HG03175 (cell line): Measurements from ENCODE around the gene HIVEP2.

Source experiments
- ATAC-seq: cut with Tn5 transposase; IDR thresholded peaks from one replicate; pipeline ENCODE4 v1.9.1; 2021; ENCODE audit warnings: mild to moderate bottlenecking, moderate library complexity; ENCODE audit not compliant: unreplicated experiment

Gene HIVEP2

DNA sequence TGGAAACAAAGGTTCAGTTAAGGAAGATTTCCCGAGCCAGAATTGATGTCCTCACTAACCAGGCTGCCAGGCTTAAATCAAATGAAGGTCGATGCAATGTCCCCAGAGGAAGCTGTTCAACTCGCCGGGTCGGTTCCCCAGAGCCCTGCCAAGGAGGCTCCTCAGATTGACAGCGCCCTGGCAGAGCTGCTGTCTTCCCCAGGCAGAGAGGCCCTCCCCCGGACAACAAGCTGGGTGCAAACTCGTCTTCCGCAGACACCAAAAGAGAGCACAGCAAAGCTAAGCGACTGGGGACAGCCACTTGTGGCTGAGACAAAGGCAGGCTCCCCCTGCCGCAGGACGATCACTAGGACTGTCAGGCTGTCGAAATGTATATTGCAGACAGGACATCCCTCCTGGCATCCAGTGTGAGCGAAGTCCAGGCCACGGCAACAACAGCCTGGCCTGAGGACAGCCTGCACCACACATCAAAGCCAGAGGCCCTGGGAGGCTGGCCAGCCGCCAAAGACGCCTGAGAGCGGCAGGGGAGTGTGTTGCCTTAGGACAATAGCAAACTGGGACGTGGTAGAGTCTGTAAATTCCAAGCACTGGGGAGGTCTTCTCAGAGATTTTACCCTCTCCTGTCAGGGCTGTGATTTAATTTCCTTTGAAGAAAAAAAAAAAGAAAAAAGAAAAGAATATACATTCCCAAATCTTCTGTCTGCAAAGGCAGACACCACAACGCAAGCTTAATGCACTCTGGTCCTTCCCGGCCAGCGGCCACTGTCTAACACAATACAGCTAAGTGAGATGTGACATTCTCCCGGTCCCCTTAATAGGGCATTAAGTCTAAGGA is 99.1 kb downstream of the HIVEP2 start:
- no peak for ATAC-seq

DNA sequence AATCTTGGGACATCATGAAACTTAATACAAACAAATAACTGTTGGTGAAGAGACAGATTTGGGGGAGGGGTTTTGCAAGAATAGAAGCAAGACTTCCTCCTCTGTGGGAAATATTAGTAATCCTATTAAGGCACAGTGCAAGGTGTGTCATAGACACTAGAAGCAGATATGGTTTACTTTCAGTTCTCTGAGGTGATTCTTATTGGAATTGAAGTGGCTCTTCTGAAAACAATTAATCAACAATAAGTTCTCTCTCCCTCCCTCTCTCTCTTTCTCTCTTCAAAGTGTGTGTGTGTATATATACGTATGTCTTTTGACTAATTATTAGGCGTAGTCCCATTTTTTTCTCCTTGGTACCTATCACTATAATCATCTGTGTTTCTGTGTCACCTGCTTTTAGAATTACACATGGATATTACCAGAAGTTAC is 99.8 kb downstream of the HIVEP2 start:
- peak; percentile 48 for ATAC-seq

DNA sequence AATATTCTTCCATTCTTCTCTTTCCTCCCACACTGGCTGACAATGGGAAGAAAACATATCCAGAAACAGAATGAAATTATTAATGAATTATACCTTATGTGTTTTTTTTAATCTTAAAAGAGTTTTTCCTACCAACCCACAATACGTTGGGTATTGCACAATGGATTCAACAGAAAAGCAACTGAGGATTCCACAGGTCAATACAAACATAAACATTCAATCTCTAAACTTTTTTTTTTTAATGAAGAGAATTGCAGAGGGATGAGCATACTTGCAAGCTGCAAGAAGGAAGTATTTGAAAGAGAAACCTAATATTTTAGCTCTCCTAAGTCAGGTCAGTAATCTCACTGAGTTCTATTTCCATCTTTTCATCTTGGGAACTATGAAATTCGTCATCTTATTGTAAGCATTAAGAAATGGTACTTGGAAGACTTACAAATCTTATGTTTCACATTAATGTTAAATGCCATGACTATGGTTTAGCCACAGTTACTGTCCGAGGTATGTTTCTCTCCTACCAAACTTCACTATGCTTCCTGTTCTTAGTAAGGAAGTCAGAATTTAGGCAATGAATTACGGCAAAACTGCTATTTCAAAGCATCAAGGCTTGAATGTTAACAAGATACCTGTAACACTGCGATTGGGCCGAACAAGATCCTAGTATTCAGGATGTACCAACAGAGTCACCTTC is 100.8 kb downstream of the HIVEP2 start:
- peak; percentile 25 for ATAC-seq

DNA sequence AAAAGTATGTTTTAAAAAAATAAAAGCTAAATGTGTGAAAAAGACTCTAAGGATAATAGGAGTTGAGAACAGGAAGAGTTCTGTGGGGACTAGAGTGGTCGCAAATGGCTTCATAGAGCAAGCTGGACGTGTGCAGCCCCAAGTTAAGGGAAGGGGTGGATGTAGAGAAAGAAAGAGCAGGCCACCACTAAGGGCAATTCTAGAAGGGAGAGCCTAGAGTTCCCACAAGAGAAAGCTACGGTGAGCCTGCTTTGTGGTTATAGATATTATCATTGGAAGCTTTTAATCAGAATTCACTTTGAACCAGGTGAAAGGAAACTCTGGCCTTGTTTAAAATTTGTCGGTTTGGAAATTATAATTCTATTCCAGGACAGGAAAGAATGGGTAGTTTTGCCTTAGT is 101.6 kb downstream of the HIVEP2 start:
- ATAC-seq, result no peak

DNA sequence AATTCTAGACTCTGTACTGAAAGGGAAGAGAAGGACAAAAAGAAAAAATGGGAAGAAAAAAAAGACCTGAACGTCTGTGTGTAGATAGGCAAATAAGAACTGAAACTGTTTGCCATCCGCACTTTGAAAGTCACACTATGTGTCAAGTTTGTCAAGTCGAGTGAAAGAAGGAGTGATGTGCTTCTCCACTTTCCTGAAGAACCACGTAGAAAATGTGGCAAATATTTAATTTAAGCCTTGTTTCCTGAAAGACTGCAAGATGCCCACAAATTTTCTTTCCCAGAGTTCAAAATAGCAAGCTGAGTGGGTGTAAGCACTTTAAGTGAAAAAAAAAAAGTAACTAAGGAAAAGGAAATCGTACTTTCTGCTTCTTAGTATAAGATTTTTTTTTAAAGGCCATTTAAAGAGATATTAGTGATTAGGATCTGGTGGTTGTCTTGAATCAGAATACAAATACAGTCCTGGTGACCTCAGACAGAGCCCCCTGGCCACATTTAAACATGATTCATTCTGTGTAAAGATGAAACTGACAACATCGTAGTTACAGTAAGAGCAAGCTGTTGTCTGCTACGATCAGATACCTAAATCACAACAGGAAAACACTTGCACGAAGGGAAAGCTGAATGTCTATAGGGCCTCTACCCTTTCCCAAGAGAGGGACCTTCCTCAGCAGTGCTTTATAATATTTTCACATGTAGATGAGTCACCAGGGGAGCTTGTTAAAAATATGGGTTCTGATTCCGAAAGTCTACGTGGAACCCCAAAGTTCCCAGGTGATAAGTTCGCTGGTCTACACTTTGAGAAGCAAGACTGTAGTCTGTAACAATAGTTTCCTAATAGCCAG is 102.3 kb downstream of the HIVEP2 start:
- ATAC-seq, result peak; percentile 66

DNA sequence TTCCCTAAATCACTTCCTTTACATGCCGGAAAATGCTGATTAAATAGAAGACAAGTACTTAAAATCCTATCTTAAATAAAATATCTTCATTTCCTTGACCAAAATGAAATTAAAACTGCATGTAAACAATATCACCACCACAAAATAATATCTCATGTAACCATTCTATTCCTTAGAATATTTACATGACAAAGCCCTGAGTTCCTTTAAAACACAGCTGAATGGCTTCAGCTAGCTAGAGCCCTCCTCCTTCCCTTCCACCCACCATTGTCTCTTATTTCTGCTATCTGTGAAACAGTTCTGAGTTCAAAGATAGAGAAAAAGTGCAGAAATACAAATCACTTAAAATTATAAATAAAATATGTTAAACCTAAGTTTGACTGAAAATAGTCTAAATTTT is 103.1 kb downstream of the HIVEP2 start:
- ATAC-seq, result no peak

DNA sequence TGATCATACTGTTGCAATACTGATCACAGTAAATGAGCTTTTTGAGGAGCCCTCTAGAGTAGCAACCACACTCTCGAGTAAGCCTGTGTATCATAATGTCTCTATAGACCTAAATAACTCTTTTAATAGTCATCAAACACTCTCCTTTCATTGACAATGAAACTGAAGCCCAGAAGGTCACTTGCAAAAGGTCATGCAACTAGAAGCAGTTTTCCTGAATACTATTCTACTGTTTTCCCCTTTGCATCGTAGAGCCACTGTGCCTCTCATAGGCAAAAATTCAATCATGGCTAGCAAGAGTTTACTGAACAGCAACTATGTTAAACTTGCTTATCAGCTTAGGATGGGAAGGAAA is 105.3 kb downstream of the HIVEP2 start:
- no peak for ATAC-seq

DNA sequence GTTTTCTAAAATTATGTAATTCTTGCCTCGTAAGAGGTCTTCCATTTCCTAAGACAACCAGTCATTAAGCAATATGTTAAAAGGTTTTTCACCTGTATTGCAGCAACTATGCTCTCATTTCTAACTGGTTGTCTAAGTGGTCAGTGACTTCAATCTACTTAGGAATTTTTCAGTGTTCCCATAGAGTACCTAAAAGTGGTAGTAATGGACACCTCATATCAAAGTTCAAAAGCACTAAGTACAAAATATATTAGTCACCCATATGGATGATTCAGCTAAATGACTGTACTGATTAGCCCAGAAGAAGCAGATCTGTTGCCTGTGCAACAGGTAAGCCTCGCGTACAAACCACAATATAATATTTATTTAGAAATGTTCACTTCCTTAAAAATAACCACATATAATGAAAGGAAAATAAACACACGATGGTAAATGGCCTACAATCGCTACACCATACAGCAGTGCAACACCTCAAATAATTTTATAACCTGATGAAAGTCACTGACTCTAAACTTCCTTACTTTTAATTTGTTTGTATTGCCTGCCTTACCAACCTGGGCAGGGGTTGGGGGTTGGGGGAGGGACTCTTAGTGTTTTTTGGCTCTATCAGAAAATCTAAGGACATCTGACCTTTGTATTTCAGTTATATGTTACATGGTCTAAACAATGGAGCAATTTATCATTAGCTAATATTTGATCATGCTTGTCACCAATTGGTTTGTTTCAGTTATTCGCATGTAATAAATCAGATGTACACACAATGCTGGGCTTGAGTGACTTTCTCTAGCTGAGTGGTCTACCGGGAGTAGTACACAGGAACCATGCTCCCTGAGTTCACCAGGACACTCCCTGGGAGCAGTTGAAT is 105.9 kb downstream of the HIVEP2 start:
- ATAC-seq, result peak; percentile 33

DNA sequence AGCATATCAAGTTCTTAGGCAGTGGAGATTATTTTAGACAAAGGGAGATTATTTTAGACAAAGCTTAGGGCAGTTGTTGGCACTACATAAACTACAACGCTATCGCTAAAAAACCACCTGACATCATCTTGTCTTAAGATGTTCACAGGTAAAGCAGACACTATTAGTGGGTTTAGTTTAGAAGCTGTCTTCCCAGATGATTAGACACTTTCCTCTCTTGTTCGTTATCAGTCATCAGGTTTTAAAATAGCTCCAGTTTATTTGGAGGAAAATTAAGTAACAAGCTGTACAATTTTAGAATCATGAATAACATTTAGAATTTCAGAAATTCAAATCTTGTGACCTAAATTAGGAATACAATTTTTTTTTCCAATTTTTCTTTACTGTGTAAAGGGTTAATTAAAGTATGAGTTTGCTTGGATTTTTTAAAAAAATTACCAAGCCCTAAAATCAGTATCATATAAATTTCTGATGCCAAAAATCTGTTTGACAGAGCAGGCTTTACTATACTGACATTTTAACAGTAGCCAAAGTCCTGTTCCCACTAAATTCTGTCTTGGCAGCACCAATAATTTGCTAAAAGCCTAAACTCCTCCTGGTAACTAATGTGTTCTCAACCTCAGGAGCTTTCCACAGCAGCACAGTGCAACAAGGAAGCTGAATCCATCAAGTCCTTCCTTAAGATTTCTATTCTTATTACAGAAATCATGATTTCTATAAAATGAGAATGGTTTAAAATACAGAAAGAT is 109.0 kb downstream of the HIVEP2 start:
- no peak for ATAC-seq

DNA sequence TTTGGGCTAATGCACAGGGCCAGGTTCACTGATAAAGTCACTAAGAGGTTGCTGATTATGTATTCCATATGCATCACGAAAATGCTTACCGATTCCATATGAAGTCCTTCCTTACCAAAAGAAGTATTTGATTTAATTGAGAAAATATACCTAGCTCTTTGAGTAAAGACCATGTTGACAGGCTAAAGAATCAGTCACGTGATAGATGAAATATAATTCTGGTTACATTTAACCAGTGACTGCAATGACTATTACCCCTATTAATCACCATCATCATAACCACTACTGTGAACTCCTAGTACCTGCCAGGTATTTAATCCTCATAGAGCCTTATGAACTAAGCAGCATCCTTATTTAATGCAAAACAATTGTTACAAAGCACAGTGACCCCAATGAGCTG is 110.1 kb downstream of the HIVEP2 start:
- no peak for ATAC-seq

DNA sequence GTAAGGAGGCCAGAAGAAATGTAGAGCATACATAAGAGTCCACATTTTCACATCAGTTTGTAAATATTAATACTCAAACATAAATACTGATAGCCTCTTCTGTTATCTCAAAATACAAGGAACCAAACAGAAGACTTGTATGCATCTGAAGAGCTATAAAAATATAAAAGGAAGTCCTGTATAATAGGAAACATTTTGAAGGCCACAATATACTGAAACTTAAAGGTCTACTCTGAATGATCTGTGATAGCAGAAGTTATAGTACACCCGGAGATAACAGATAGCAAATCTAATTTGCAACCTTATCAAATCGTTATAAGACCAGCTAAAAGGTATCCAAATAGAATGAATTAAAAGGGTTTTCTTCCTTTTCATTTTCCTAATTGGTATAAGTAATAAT is 111.2 kb downstream of the HIVEP2 start:
- no peak for ATAC-seq

DNA sequence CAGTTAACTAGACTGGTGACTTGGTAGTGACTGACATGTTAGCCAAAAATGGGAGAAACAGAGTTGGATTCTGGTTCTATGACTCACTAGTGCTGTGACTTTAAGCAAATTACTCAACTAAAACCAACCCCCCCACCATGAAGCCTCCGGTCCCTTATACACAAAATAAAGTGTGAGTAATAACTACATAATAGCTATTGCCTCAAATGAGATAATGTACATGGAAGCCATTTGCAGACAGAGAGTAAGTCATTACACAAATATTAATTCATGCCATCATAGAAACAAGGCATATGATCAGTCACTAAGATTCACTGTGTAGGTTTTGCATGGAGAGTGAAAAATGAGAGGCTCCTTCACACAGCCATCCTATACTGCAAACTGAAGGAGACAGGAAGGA is 111.9 kb downstream of the HIVEP2 start:
- no peak for ATAC-seq

DNA sequence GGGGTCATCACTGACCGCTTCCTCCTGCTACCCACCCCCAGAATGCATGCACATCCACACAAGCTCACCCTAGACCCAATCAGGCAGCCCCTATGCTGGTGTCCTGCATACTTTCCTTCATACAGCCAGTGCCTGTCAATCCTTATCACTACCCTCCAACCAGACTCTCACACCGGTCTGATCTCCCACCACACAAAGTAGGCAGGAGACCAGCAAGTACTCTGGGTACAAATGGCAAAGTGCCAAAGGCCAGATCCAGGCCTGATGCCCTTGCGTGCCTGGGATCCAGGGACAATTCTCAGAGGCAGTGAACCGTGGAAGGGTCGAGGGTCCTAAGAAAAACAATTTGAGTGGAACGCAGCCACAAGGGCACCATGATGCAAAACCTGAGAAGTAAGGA is 114.2 kb downstream of the HIVEP2 start:
- no peak for ATAC-seq

DNA sequence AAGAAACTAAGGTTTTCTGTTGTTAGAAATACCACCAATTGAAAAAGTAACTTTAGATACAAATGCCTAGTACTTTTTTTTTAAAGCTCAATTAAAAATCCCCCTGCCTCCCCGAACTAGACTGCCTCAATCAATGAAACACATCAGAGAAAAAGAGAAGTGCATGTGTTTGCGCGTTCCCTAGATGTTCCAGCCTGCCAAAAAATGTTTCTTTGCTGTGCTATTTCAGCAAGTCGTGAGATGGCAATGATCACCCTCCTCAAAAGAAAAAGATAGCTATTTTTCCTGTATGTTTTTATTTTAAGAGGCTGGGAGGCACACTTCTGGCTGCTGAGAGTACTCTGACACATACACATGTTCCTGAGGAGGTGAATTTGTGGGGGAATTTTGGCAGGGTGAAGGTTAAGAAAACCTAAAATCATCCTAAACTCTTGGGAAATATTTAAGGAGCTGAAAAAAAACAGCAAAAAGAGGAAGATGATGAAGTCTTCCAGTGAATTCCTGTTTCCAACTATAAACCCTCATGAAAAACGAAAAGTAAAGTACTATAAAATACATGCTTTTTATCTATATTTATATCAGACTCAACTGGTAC is 114.8 kb downstream of the HIVEP2 start:
- ATAC-seq, result no peak

DNA sequence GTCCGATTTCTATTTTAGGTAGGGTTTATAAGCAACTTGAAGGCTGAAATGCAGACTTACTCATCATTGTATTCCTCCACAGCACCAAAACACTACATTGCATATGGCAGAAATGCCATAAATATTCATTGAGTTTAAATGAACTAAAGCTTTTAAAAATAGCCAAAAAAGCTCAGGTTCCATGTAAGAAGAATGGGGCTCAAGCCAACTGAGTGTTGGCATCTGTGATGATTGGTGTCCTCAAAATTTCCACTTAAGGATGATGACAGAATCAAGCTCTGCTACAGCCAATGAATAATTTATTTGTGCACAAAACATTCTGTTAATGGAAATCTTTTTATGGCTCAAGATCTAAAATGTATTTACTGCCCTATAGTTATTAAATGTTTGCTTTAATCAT is 115.4 kb downstream of the HIVEP2 start:
- no peak for ATAC-seq

DNA sequence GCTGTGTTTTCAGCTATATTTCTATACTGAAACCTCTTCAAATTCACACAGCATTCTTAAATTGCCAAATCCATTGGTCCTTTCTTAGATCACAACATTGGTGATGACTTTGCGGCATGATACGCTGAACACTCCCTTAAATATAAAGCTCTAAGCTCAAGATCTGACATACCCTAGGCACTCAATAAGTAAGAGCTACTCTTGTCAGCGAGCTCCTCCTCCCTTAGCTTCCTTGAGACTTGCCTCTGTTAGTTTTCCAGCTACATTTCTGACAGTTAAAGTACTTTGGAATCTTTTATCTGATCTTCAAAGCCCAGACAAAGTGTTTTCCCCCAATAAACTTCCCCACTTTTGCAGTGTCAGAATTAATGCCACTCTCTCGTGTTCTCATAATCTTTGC is 117.0 kb downstream of the HIVEP2 start:
- no peak for ATAC-seq

DNA sequence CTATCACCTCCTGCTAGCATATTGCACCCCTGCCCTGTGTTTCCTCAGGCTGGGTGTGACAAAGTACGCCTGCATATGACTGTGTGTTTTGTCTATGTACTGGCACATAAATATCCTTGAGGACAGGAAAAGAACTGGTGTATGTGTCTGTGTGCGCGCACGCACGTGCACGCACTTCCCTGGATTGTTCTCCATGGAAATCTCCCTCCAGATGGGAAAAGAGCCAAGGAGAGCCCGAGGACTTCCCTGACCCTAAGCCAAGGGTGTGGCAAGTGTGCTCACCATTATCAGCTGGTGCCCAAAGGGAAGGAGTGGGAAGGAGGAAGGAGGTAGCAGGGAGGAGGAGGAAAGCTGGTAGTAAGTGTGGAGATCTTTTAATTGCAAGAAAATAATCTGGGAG is 117.6 kb downstream of the HIVEP2 start:
- ATAC-seq, result no peak

DNA sequence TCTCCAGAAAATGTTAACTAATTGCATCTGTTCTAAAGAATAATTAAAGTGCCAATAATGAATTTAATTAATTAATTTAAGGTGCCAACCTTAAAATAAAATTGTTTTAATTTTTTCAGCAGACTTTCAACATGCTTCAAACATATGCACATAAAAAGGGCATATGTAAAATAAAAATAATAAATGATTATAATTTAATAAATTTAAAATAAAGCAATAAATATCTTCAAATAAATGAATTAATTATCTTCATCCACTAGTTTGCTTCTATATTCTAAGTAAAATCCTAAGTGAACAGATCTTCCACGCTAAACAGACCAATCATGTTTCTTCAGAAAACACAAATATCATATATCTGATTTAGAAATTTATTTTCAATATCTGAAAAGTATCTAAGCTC is 119.2 kb downstream of the HIVEP2 start:
- ATAC-seq, result no peak

DNA sequence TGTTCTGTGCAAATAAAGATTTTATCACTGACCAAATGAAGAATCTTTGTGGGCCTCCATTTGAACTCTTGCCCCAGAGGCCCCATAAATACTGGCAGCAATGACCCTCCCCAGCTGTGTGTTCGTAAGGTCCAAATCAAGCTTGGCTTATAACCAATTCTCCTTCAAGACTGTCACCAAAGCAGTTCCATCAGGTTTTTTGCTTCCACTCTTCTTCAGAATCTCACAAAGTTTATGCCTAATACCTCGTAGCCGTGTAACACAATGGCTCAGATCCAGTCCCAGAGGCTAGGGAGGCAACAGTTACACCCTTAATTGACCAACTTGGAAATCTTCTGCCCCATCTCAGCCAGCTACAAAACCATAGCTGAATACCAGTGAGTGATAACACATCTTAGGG is 120.5 kb downstream of the HIVEP2 start:
- no peak for ATAC-seq
